HepG2 (cell line): ENCODE results near the gene BMI1.

ENCODE experiments used
- ARID2 ChIP-seq: sonication (generic); formaldehyde crosslinking; IDR thresholded peaks from 2 replicates; pipeline ENCODE4 v1.8.1; 2022; ENCODE audit warnings: mild to moderate bottlenecking, missing genetic modification reagents, borderline replicate concordance
- CREB1 ChIP-seq, 2 experiments: fragments of 450-650 bp in 1 of 2; IDR thresholded peaks; 2 replicates each; pipeline ENCODE4 v1.6.1; 2016 to 2017; ENCODE audit warnings: control low read depth in 1 of 2, mild to moderate bottlenecking in 1 of 2, missing compliant biosample characterization in 1 of 2, missing genetic modification characterization in 1 of 2
- MED13 ChIP-seq: sonication (generic); formaldehyde crosslinking; IDR thresholded peaks from 2 replicates; pipeline ENCODE4 v1.5.0; 2020; ENCODE audit warnings: missing genetic modification reagents
- PCBP1 ChIP-seq: fragments of 200-400 bp; formaldehyde crosslinking; IDR thresholded peaks from 2 replicates; pipeline ENCODE4 v1.6.1; 2017; ENCODE audit warnings: mild to moderate bottlenecking, low read depth, low read length, borderline replicate concordance
- SRF ChIP-seq: IDR thresholded peaks from 2 replicates; pipeline ENCODE4 v1.6.1; 2011; ENCODE audit warnings: mild to moderate bottlenecking, low read depth, low read length, moderate library complexity
- TCF7L2 ChIP-seq: IDR thresholded peaks from 2 replicates; pipeline ENCODE4 v1.6.1; 2011; ENCODE audit warnings: mild to moderate bottlenecking, low read depth, low read length, moderate library complexity
- TF ChIP-seq, protein P1 (sequence below): sonication (generic); formaldehyde crosslinking; IDR thresholded peaks from 2 replicates; pipeline ENCODE4 v1.5.1; 2020; ENCODE audit warnings: missing genetic modification reagents, mild to moderate bottlenecking, borderline replicate concordance

DNA sequence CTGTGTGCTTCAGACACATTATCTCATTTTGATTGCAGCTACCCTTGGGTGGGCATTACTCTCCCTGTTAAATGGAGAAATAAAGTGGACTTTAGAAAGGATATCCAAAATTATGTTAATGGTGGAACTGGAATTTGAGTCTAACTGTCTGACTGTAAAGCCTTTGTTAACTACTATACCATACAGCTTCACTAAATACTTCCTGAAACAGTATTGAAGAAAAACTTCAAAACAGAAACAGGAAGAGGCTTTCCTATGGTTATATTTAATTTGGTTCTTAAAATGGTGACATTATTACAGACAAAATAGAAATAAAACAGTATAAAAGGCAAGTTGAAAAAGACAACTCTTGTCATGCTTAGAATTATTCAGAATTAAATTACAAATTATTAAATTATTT lies 49.4 kb downstream of the BMI1 start:
- TF ChIP-seq PCBP1 (no peak), MED13 (CRISPR knock-in tag) (no peak), SRF (no peak), TCF7L2 (no peak), ARID2 (no peak), CREB1 (IDR thresholded peaks at IDR 0.05) (no peak), CREB1 (CRISPR knock-in tag; IDR thresholded peaks at IDR 0.05) (no peak)
- TF ChIP-seq, protein P1, sequence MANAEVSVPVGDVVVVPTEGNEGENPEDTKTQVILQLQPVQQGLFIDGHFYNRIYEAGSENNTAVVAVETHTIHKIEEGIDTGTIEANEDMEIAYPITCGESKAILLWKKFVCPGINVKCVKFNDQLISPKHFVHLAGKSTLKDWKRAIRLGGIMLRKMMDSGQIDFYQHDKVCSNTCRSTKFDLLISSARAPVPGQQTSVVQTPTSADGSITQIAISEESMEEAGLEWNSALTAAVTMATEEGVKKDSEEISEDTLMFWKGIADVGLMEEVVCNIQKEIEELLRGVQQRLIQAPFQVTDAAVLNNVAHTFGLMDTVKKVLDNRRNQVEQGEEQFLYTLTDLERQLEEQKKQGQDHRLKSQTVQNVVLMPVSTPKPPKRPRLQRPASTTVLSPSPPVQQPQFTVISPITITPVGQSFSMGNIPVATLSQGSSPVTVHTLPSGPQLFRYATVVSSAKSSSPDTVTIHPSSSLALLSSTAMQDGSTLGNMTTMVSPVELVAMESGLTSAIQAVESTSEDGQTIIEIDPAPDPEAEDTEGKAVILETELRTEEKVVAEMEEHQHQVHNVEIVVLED (CRISPR knock-in tag), result no peak
